Natural killer cell (primary cell): ENCODE measurements around the gene DHX34. TPM values are rescaled to one million over a fixed set of nuclear protein-coding genes. Genes with fewer than 3 reads are reported as not detected.

Experiments used
- ATAC-seq, 3 donors: fragments of 150-1000 bp in 2 of 3; fragments of 200-7000 bp in 1 of 3; cut with Tn5 transposase; 1 replicate in 1 of 3; 2 replicates in 2 of 3; pipeline ENCODE4 v1.10.0; 2021; ENCODE audit warnings: mild to moderate bottlenecking in 2 of 3, moderate library complexity in 2 of 3
- DNase-seq, 2 donors: peaks; one replicate each; pipeline versions ENCODE4 v3.0.0 to v3.0.0-alpha.2; 2013 to 2021; ENCODE audit warnings: mixed read lengths in 1 of 2
- H3K27ac ChIP-seq: one replicate; pipeline ENCODE4 v1.5.1; 2013; ENCODE audit warnings: mild to moderate bottlenecking, low read length
- H3K27me3 ChIP-seq: one replicate; pipeline ENCODE4 v1.6.1; 2013; ENCODE audit warnings: low read length; ENCODE audit not compliant: control insufficient read depth, insufficient read depth
- H3K36me3 ChIP-seq: one replicate; pipeline ENCODE4 v1.6.1; 2013; ENCODE audit warnings: low read length; ENCODE audit not compliant: control insufficient read depth, insufficient read depth
- H3K4me1 ChIP-seq: one replicate; pipeline ENCODE4 v1.6.1; 2013; ENCODE audit warnings: low read length; ENCODE audit not compliant: control insufficient read depth, insufficient read depth
- H3K4me3 ChIP-seq: one replicate; pipeline ENCODE4 v1.5.1; 2013; ENCODE audit warnings: low read length
- H3K9me3 ChIP-seq: one replicate; pipeline ENCODE4 v1.6.1; 2013; ENCODE audit warnings: low read length; ENCODE audit not compliant: control insufficient read depth, insufficient read depth
- H3K27ac Mint-ChIP-seq, 2 donors: one replicate each; pipeline ENCODE4 v1.8.0; 2022; ENCODE audit warnings: mild to moderate bottlenecking in 2 of 2, mixed read lengths in 2 of 2, moderate library complexity in 1 of 2
- H3K27me3 Mint-ChIP-seq, 2 donors: one replicate each; pipeline ENCODE4 v1.8.0; 2022; ENCODE audit warnings: low read depth in 2 of 2, mixed read lengths in 2 of 2
- H3K36me3 Mint-ChIP-seq: one replicate; pipeline ENCODE4 v1.8.0; 2022; ENCODE audit warnings: mixed read lengths
- H3K4me1 Mint-ChIP-seq, 2 donors: one replicate each; pipeline ENCODE4 v1.8.0; 2022; ENCODE audit warnings: mixed read lengths in 2 of 2
- H3K4me3 Mint-ChIP-seq: one replicate; pipeline ENCODE4 v1.8.0; 2022; ENCODE audit warnings: mild to moderate bottlenecking, moderate library complexity, mixed read lengths
- H3K9me3 Mint-ChIP-seq, 2 donors: one replicate each; pipeline ENCODE4 v1.8.0; 2022; ENCODE audit warnings: mixed read lengths in 2 of 2
- WGBS: methylation state at CpG from one replicate; pipeline ENCODE4 v1.1.7; 2013; ENCODE audit warnings: missing lambda C conversion rate; ENCODE audit not compliant: insufficient coverage; 5-methylcytosine and 5-hydroxymethylcytosine counted together
- intact Hi-C: fragments of 100-400 bp; cut with micrococcal nuclease; formaldehyde crosslinking; loops from one replicate; pipeline ENCODE4 v1.14.2; 2022
- total RNA-seq, 4 donors: library from RNA; stranded (reverse); fragments of 120-200 nt in 1 of 4; gene quantifications; one replicate each; pipeline versions ENCODE4 v1.2.3 to v1.2.4, GENCODE V29; 2013 to 2022
- TF ChIP-seq, protein P1 (sequence below): fragments of 200-600 bp; IDR thresholded peaks from one replicate; pipeline ENCODE4 v1.8.0; 2022; ENCODE audit warnings: antibody characterized with exemption

Gene DHX34
- total RNA-seq, 3 donors from 2014 or later (not counting 1 experiment from before 2014, with no cell fraction given): 19.8 to 25.9 (median 20.0) TPM

DNA sequence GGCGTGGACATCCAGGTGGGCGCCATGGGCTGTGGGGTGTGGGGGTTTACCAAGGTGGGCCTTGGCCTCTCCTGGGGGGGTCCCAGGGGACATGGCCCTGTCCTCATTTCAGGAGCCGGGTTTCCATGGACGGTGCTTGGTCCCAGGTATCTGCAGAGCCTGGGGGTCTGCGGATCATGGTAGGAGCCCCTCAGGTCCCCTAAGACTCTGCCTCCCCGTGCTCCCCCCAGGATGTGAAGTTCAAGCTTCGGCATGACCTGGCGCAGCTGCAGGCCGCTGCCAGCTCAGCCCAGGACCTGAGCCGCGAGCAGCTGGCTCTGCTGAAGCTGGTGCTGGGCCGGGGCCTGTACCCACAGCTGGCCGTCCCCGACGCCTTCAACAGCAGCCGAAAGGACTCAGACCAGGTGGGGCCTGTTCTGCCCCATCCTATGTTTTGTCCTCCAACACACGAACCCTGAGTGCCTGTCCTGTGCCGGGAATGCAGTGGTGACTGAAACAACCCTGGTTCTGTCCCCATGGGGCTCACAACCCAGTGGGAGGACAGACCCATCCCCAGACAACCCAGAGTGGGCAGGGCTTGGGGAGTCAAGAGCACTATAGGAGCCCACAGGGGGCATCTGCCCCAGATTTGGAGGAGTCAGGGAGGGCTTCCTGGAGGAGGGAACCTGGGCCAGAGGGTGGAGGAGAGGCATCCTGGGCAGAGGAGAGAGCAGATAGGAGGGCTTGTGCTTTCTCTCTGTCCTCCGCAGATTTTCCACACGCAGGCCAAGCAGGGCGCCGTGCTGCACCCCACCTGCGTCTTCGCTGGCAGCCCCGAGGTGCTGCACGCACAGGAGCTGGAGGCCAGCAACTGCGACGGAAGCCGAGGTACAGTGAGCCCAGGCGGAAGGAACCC, 26.8 kb downstream of the DHX34 start:
- H3K4me1 ChIP-seq: peaks cover 14% of the 10 kb centered on the region
- no peak for ATAC-seq
- 97% methylated on average over 30 of the region's 30 CpGs for WGBS
- no peaks in the 10 kb centered on the region for H3K27me3 ChIP-seq
- intact Hi-C loops: no loop called here
- H3K36me3 ChIP-seq: peaks cover 64% of the 10 kb centered on the region
- no peaks in the 10 kb centered on the region for H3K9me3 Mint-ChIP-seq
- TF ChIP-seq, protein P1, sequence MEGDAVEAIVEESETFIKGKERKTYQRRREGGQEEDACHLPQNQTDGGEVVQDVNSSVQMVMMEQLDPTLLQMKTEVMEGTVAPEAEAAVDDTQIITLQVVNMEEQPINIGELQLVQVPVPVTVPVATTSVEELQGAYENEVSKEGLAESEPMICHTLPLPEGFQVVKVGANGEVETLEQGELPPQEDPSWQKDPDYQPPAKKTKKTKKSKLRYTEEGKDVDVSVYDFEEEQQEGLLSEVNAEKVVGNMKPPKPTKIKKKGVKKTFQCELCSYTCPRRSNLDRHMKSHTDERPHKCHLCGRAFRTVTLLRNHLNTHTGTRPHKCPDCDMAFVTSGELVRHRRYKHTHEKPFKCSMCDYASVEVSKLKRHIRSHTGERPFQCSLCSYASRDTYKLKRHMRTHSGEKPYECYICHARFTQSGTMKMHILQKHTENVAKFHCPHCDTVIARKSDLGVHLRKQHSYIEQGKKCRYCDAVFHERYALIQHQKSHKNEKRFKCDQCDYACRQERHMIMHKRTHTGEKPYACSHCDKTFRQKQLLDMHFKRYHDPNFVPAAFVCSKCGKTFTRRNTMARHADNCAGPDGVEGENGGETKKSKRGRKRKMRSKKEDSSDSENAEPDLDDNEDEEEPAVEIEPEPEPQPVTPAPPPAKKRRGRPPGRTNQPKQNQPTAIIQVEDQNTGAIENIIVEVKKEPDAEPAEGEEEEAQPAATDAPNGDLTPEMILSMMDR: no peak
- no peak overlapping the region for H3K4me3 Mint-ChIP-seq
- H3K4me3 ChIP-seq: no peak overlapping the region
- H3K36me3 Mint-ChIP-seq: no peaks in the 10 kb centered on the region
- peaks cover 3 to 17% of the 10 kb centered on the region in 2 donors for H3K4me1 Mint-ChIP-seq
- no peaks in the 10 kb centered on the region for H3K9me3 ChIP-seq
- no peak overlapping the region for H3K27ac Mint-ChIP-seq
- DNase-seq: no peak
- H3K27me3 Mint-ChIP-seq: no peaks in the 10 kb centered on the region
- no peak overlapping the region for H3K27ac ChIP-seq

DNA sequence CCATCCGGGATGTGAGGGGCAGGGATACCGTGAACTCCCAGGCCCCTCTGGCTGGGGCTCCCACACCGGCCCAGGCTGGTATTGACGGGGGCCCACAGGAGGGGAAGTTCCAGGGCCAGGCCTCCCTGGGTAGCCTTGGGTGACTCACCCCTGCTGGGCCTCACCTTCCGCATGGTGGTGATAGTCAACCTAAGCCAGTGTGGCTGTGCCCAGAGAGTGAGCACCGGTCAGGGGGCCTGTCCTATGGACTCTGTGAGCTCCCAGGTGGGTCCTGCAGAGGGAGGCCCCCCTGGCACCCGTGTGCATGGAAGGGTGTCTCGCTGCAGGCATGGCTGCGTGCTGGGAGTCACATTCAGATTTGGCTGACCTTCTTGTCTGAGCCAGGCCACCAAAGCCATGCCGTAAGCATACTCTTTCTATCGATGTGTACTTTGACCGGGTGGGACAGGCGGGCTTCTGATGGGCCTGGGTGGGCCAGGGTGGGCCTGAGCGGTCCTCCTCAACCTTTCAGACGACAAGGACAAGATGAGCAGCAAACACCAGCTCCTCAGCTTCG, 27.6 kb downstream of the DHX34 start:
- WGBS: 96% methylated on average over 16 of the region's 16 CpGs
- no peaks in the 10 kb centered on the region for H3K36me3 Mint-ChIP-seq

DNA sequence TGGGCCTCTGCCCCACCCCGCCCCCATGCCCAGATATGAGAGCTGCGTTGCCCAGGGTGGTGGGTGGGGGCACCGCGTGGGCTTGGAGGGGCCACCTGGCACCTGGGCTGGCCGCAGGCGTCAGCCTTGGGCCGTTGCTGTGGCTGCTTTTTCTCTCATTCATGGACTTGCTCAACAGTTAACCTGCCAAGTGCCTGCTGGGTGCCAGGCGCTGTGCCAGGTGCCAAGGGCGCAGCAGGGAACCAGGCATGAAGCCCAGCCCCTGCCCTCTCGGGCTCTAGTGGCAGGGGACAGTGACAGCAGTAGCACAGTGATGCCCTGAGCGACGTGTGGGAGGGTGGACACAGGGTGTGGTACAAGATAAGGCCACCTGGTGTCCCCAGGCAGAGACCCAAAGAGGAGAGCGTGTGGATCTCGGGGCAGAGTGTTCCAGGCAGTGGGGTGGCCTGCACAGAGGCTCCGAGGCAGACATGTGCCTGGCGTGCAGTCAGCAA, 28.1 kb downstream of the DHX34 start:
- WGBS: 97% methylated on average over 16 of the region's 16 CpGs
- Mint-ChIP-seq H3K4me3 (no peak overlapping the region), H3K27me3 (no peaks in the 10 kb centered on the region), H3K4me1 (peaks cover 16 to 30% of the 10 kb centered on the region in 2 donors), H3K9me3 (no peaks in the 10 kb centered on the region), H3K36me3 (no peaks in the 10 kb centered on the region), H3K27ac (no peak overlapping the region)
- peaks cover 26% of the 10 kb centered on the region for H3K4me1 ChIP-seq
- intact Hi-C loops: no loop called here
- H3K36me3 ChIP-seq: peaks cover 59% of the 10 kb centered on the region
- H3K9me3 ChIP-seq: no peaks in the 10 kb centered on the region
- no peak overlapping the region for H3K4me3 ChIP-seq
- H3K27me3 ChIP-seq: no peaks in the 10 kb centered on the region
- TF ChIP-seq, protein P1: no peak
- ATAC-seq (no peak), DNase-seq (no peak)
- no peak overlapping the region for H3K27ac ChIP-seq

More for the DNA sequence above, 27.6 kb downstream of the DHX34 start:
- TF ChIP-seq, protein P1: no peak
- Mint-ChIP-seq H3K9me3 (no peaks in the 10 kb centered on the region), H3K4me3 (no peak overlapping the region), H3K27me3 (no peaks in the 10 kb centered on the region), H3K4me1 (peaks cover 10 to 24% of the 10 kb centered on the region in 2 donors), H3K27ac (no peak overlapping the region)
- Histone ChIP-seq H3K27ac (no peak overlapping the region), H3K9me3 (no peaks in the 10 kb centered on the region), H3K4me3 (no peak overlapping the region), H3K27me3 (no peaks in the 10 kb centered on the region), H3K36me3 (peaks cover 59% of the 10 kb centered on the region), H3K4me1 (peaks cover 20% of the 10 kb centered on the region)
- intact Hi-C loops: no loop called here
- ATAC-seq (peak in 1 of 3 donors; percentile 42), DNase-seq (no peak)
